HG02938 (cell line): ENCODE results near the gene BCL7C.
A peak's percentile ranks its signal among the peaks of the same experiment; 100 is the strongest.
"Not testable (repeated sequence)": the region's sequence is repeated elsewhere in the genome, so short reads cannot be mapped to it uniquely, and the experiment has no call there.

ENCODE experiments used
- ATAC-seq: cut with Tn5 transposase; IDR thresholded peaks from one replicate; pipeline ENCODE4 v1.9.1; 2021; ENCODE audit warnings: mild to moderate bottlenecking, moderate library complexity; ENCODE audit not compliant: unreplicated experiment

The BCL7C gene

DNA sequence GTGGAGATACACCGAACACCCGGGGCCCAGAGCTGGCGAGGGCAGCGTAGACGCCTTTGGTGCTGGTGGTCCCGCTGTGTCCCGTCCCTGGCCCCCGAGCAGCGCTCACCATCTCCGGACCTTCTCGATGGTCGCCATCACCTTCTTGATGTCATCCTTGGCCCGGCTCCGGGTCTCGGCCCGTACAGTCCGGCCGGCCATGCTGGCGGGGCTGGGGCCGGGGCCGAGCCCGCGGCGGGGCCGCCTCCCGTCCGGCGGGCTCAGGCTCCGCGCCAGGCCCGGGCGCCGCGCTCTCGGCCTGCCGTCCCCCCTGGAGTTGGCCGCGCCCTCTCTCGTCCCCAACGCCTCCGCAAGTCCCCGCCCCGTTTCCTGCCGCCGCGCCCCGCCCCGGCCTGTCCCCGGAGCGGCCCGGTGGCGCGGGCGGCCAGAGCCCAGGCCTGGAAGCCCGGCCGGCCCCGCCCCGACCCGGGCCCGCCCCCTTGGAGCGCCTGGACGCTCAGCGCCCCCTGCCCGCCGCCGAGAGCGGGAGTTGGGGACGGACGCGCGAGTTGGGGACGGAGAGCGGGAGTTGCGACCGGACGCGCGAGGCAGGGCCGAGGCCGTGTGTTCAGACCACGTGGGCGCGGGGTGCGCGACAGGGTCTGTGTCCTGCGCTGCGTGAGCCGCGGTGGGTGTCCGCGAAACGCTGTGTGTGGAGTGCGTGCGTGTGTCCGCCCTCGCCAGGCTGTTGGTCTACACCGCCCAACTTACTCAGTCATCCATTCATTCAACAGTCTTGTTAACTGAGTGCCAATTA lies at the start of gene BCL7C:
TSS of gene BCL7C (minus strand) at position 334 of the 796 bp plus-strand sequence. CDS start at position 201, 133 bp downstream.
- peak; percentile 59 for ATAC-seq

DNA sequence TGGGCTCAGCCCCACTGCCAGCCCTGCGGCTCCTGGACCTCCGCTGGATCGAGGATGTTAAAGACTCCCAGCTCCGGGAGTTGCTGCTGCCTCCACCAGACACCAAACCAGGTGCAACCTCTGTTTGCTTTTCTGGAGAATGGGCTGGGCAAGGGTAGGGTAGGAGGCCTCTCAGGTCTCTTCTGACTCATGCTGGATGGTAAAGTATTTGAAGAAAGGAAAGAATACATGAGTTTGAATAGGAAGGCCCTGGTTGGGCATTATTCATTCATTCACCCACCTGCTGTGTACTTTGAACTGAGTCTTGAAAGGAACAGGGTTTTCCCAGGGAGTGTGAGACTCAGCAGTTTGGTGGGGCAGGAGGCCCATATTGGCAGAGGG lies 48.5 kb upstream of the BCL7C start:
- no peak for ATAC-seq

- ATAC-seq: peak; percentile 64
Observed at GRCh38 chr16:30941600-30942425, 47.9 kb upstream of the BCL7C start.

DNA sequence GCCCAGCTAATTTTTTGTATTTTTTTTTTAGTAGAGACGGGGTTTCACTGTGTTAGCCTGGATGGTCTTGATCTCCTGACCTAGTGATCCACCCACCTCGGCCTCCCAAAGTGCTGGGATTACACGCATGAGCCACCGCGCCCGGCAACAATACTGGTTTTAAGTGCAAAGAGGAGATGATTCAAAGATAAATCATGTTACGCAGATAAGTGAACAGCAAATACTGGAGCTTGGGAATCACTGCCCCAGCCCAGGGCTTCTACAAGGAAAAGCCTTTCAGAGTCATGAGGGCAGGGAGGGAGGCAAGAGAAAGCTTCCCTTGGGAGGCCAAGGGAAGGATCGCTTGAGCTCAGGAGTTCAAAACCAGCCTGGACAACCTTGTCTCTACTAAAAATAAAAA lies 45.7 kb upstream of the BCL7C start:
- ATAC-seq: not testable (repeated sequence)

DNA sequence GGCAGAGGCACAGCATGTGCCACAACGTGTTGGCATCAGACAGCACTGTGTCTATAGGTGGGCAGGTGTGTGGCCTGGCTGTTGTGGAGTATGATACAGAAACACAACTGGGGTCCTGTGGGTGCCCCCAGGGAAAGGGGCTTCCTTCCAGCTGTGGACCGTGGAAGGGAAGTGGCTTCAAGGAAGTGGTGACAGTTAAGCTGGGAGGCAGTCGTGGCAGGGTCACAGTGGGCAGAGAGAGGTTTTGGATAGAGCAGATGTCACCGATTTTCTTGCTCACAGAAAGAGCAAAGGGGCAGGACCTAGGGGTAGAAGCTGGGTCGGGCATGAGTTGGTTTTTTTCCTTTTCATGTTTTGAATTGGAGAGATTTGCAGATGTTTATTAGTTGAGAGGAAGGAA lies 43.8 kb upstream of the BCL7C start:
- no peak for ATAC-seq

DNA sequence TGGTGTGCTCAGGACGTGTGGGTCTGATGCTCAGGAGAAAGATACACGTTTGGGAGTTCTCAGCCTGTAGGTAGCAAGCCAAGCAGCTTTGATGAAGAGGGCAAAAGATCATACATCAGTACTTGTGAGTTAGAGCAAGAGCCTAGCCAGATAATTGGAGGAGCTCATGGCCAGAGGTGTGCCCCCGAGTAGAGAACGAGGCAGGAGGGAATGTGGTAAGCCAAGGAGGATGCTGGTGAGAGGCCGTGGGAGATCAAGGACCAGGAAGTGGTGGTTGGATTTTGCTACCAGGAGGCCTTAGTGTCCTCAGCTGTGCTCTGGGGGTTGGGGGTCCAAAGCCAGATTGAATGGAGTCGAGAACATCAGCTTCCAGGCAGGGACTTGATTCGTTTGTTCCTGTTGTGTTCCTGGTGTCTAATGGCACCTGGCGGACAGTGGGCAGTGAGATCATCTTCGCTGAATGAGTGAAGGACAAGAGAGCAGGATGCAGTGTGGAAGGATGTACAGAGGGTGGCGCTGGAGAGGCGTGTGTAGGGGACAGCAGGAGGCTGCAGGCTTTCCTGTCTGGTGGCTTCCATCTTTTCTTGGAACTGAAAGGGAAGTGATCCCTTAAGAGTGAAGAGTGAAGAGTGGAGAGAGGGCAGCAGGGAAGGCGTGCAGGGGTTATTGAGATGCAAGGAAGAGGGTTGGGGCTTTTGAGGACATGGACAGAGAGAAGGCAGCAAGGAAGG lies 41.1 kb upstream of the BCL7C start:
- ATAC-seq: no peak

DNA sequence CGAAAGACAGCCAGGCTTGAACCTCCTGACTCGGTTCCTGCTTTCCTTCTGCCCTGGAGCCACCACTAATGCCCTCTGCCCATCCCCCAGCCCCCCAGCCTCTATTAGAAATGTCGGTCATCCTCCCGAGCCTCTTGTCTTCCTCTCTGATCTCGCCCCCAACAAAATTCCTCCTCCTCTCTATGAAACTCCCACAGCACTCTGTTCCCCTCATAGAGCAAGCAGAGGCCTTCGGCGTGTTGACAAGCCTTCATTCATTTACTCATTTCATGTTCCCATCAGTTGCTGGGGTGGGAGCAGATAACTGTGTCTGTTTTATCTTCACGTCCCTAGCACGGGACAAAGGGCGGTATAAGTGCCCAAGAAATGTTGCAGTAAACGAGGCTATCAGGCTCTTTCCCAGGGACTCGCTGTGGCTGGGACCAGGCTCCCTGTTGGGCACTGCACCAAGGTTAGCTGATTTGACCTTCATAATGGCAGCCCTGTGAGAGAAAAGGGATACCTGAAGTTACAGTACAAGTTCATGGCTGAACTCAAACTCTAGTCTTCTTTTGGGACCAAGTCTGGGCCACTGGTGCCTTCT lies 37.3 kb upstream of the BCL7C start:
- no peak for ATAC-seq

GRCh38 chr16:30930160-30930571 lies 36.3 kb upstream of the BCL7C start:
- ATAC-seq: no peak

DNA sequence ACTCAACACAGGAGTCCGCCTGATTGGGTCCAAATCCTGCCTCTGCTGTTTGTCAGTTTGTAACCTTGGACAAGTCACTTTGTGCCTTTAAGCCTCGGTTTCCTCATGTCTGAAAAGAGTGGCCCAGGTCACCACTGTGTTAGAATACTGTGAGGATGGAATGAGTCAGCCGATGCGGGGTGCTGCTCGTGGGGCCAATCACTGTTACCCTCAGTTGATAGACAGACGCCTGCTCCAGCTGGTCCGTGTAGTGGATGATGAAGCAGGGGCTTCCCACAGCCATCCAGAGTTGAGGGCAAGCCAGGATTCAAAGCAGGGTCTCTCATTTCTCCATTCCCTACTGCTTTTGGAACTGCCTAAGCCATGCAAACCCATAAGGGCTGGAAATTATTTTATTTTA lies 35.3 kb upstream of the BCL7C start:
- ATAC-seq: no peak

- ATAC-seq: no peak
Observed at GRCh38 chr16:30928390-30928789, 34.5 kb upstream of the BCL7C start.

- ATAC-seq: no peak
Observed at GRCh38 chr16:30927789-30928378, 34.0 kb upstream of the BCL7C start.

DNA sequence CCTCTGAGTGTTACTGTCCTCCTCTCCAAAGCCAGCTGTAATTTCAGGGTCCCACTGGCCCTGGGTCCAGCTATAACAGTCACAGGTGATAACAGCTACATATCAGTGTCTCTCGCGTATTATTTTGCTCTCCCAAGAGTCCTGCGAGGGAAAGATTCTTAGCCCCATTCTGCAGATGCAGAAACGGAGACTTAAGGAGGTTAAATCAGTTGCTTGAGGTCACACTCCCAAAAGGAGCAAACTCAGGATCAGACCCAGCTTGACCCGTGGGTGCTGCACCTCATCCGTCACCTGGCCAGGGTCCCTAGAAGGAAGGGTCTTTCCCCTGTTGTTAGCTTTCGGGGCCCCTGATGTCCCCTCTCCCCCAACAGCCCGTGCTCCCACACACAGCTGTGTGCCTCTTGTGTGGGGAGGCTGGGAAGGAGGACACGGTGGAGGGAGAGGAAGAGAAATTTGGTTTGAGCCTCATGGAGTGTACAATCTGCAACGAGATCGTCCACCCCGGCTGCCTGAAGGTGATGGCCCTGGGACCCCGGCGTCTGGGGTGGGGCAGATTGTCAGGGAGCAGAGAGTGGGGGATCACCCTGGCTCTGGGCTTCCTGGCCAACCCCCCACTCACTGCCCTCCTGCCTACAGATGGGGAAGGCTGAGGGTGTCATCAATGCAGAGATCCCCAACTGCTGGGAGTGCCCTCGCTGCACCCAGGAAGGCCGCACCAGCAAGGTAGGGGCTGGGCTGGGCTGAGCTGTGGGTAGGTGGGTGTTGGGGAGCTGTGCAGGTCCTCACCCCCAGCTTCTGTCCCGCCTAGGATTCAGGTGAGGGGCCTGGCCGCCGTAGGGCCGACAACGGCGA lies 33.3 kb upstream of the BCL7C start:
- ATAC-seq: no peak

DNA sequence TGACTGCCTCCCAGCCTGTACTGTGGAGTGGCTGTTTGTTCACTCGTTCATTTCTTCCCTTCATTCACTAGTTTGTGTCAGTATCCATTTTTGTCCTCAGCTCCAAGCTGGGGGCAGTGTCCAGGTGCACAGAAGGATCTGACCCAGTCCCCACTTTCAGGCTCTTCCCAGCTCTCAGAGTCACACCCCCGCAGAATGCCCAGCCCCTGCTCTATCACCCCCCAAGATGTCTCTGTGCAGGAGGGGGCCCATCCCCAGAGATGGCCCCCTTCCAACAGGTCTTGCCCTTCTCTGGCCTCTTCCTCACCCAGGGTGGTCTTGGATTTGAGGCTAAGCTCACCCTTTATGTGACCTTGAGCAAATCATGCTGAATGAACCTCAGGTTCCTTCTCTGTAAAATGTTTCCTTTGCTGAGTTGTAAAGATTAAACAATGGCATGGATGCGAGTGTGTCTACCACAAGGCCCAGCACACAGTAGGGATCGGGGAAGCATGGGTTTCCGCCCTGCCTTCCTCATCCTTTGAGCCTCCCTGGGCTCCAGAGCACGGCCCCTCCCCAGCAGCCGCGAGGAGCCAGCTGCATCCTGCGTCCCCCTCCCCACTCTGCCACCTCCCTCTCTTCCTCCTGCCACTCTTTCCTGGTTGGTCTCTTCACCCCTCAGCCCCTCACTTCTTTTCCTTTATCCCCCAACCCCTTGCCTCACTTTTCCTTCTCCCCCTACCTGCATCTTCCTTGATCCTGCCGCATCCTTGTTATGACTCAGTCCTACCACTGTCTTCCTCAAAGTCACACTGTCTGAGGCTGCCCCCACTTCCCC lies 32.3 kb upstream of the BCL7C start:
- ATAC-seq: no peak

GRCh38 chr16:30925632-30925987 lies 31.7 kb upstream of the BCL7C start:
- no peak for ATAC-seq

- ATAC-seq: no peak
Observed at GRCh38 chr16:30924913-30925631, 31.2 kb upstream of the BCL7C start.

DNA sequence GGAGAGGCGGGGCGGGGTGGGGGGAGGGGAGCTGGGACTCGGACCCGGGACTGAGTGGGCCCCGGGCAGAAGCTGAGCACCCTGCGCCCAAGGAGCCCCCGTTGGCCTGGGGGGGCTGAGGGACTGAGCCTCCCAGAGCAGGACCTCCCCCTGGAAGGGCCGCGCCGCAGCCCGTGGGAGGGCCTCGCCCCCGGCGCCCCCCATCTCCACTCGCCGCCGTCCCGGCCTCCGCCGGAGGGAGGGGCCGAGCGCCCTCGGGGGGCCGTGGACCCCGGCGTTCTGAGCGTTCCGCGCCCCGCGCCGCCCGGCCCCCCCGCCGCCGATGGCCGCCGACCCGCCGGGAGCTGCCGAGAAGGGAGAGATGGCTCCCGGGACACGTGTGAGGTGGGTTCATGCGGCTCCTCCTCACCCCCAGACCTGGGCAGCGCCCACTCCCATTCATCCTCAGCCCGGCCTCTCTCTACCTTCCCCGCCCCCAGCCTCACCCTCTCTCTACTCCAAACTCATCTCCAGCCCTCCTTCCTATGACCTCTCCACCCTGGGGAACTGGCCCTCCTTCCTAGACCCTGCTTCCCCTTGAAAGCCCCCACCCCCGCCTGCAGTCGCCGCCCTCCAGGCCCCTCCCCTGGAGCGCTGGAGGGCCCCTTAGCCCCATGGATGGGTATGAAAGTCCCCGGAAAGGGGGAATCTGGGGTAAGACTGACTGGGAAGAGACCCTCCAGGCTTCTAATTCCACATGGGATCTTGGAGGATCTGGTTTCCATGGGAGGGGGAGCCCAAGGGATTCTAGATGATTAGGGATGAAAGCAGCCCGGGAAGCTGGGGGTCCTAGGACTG lies 30.4 kb upstream of the BCL7C start:
- no peak for ATAC-seq

DNA sequence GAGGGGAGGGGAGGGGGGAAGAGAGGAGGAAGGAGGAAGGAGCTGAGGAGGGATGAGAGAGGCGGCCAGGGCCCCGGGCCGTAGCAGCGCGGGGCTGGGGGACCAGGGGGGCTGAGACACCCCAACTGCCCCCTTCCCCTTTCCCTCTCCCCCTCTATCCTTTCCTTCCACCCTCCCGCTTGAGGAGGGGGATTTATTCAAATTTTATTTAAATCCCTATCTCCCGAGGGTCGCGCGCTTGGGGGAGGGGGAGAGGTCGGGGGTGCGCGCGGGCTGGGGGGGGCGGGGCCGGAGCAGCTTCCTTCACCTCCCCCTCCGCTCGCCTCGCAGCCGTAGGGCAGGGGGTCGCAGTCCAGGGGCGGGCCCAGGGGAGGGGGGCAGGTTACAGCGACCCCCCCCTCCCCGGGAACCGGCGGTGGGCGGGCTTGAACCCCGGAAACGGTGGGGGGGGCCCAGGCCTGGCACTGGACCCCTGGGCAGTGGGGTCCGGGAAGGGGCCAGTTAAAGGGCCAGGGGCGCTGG lies 29.7 kb upstream of the BCL7C start, which contains the start of gene FBXL19:
TSS of gene FBXL19 (plus strand) at position 19 of the 522 bp plus-strand sequence. CDS start 2,183 bp downstream, outside the sequence.
- no peak for ATAC-seq
